Esophagus squamous epithelium (tissue), 4 donors: ENCODE measurements around the gene DCC.

Experiments used
- CTCF ChIP-seq, 6 experiments: fragments of 450-650 bp in 4 of 6; fragments of 200-600 bp in 2 of 6; sonication (generic) in 2 of 6; IDR thresholded peaks; one replicate each; pipeline ENCODE4 v1.5.1; 2016 to 2019; ENCODE audit warnings: antibody characterized with exemption in 6 of 6, mild to moderate bottlenecking in 4 of 6, moderate library complexity in 4 of 6
- POLR2A ChIP-seq, 4 donors: fragments of 450-650 bp; IDR thresholded peaks; one replicate each; pipeline ENCODE4 v1.6.1; 2017; ENCODE audit warnings: antibody characterized with exemption in 4 of 4, mild to moderate bottlenecking in 4 of 4, moderate library complexity in 3 of 4

GRCh38 chr18:52667463-52668065, 327.6 kb downstream of the DCC start:
- no peak for TF ChIP-seq CTCF (IDR thresholded peaks at IDR 0.05)
- TF ChIP-seq POLR2A (IDR thresholded peaks at IDR 0.05): no peak
